GM19324 (cell line): Measurements from ENCODE around the gene ARHGAP21.
"Not testable (repeated sequence)": the region's sequence is repeated elsewhere in the genome, so short reads cannot be mapped to it uniquely, and the experiment has no call there.

Experiments used
- ATAC-seq: cut with Tn5 transposase; IDR thresholded peaks from one replicate; pipeline ENCODE4 v1.9.1; 2021; ENCODE audit warnings: mild to moderate bottlenecking, moderate library complexity; ENCODE audit not compliant: unreplicated experiment, low FRiP score

Gene ARHGAP21

DNA sequence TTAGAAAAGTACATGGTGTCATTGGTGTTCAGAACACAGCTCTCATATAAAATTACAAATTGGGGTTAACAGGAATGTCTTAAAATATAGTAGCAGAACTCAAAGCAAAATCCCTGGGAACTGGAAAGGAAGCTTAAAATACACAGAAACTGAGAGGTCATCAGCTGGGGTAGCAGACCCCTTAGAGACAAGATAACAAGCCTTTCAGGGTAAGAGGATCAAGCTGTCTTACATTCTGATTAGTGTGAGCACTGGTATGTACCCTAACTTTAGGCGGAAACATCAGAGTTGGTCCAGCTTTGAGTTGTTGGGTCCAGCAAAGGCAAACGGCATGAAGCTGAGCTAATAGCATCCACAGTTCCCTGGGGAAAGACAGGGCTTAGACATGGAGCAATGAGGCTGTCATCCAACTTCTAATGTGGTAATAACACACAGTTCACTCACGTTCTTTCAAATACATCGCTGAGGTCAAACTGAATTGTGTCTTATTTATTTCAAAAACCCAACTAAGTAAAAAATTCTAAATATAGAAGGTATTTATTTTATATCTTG is 32.6 kb downstream of the ARHGAP21 start:
- no peak for ATAC-seq

DNA sequence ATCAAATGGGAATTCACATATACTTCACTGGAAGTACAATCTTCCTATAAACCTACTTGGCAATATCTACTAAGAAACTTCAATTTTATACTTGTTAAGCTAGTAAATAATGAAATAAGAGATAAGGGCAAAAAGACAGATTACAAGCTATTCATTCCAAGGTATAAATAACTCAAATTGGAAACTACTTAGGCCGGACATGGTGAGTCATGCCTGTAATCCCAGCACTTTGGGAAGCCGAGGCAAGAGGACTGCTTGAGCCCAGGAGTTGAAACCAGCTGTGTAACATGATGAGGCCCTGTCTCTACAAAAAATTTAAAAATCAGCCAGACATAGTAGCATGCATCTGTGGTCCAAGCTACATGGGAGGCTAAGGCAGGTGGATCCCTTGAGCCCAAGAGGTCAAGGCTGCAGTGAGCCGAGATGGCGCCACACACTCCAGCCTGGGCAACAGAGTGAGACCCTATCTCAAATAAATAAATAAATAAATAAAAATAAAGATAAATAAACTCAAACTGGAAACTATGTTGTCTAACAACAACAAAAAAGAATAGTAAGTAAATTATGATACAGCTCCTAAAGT is 37.6 kb downstream of the ARHGAP21 start:
- ATAC-seq, result no peak

DNA sequence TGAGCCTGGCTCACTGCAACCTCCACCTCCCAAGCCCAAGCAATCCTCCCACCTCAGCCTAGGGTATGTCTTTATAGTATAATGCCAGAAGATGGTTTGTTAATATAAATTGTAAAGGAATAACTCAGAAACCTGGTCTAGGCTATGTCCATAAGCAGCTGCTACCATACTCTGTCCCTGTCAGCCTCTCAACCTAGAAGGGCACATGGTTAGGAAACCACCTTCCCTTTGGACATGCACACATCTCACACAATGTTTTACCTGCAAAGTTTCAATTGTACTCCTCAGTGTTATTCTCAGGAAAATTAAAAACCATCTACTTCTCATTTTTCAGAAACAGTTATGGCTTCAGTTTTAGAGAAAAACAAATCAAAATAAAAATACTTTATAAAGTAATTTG is 40.1 kb downstream of the ARHGAP21 start:
- ATAC-seq, result no peak

DNA sequence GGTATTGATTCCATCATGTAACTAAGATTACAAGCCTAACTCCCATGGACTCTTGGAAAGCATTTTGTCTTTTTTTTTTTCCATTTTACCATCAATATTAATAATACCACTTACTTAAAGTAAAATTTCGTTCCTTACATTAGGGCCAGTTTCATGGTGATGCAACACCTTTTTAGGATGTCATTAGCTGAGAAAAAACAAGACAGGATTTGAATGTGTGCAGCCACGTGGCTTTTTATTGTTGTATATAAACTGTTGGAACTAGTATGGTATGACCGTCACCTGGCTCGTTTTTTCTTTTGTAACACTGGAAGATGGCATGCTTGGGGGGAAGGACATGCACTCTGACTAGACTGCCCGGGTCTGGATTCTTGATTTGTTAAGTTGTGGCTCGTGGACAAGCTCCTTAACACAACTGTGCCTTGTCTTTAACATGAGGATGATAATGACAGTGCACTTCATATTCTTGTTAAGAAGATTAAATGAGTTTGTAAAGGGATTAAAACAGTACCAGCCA is 42.1 kb downstream of the ARHGAP21 start:
- no peak for ATAC-seq

DNA sequence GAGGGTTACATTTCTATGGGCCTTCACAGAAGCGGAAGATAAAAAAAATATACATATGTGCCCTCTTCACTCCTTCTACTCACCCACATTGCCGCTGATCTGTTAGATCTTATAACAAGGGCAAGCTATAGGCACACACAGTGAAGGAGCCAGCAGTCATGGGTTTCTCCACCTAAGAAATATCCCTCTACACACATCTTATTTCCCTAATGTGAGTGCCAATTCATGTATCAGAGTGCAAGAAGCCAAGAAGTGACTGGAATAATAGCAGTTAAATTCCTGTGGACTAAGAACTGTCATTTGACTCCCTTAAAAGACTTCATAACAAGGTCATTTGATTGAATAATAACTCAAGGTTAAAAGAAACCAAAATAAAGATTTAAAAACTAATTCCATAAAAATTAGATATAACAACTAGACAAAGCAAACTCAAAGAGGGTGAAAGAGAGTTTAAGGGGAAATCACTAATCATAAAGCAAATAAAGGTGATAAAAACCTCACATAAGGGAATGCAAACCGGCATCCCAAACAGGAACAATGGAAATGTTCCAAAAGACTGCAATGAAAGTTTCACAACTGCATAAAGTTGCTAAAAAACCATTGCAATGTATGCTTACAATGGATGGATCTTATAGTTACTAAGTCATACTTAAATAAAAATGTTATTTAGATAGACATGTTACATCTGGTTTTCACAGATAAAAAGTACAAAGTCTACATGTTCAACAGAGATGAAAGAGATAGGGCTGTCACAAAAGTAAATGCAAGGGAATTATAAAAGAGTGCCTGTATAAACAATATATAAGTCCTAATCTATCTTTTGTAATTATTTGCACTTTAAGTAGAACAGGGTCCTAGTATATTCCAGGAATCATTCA is 42.8 kb downstream of the ARHGAP21 start:
- no peak for ATAC-seq

DNA sequence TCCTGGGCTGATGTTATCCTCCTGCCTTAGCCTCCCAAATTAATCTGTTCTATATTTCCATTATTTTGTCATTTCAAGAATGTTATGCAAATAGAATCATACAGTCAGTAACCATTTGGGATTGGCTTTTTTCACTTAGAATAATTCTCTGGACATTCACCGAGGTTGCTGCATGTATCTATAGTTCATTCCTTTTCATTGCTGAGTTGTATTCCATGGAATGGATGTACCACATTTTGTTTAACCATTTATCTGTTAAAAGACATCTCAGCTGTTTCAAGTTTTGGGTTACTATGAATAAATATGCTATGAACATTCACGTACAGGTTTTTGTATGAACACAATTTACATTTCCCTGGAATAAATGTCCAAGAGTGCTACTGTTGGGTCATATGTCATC is 44.9 kb downstream of the ARHGAP21 start:
- ATAC-seq, result no peak

DNA sequence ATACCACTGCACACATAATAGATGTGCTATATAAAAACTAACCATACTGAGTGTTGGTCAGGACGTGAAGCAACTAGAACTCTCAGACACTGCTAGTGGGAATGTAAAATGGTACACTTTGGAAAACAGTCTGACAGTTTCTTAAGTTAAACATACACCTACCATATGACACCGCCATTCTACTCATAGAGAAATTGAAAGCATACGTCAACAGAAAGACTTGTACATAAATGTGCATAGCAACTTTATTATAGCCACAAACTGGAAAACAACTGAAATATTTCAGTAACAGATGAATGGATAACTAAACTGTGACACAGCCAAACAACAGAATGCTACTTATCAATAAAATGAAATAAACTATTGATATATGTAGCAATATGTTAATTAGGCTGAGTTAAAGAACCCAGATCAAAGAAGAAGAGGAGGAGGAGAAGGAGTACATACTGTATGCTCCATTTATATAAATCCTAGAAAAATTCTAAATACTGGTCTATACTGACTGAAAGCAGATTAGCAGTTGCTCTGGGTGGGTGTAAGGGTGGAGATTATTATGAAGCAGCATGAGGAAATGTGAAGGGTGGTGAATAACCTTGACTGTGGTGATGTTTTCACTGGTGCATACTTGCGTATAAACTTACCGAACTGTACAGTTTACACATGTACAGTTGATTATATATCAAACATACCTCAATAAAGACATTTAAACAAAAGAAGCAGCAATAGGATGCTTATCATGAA is 48.6 kb downstream of the ARHGAP21 start:
- no peak for ATAC-seq

DNA sequence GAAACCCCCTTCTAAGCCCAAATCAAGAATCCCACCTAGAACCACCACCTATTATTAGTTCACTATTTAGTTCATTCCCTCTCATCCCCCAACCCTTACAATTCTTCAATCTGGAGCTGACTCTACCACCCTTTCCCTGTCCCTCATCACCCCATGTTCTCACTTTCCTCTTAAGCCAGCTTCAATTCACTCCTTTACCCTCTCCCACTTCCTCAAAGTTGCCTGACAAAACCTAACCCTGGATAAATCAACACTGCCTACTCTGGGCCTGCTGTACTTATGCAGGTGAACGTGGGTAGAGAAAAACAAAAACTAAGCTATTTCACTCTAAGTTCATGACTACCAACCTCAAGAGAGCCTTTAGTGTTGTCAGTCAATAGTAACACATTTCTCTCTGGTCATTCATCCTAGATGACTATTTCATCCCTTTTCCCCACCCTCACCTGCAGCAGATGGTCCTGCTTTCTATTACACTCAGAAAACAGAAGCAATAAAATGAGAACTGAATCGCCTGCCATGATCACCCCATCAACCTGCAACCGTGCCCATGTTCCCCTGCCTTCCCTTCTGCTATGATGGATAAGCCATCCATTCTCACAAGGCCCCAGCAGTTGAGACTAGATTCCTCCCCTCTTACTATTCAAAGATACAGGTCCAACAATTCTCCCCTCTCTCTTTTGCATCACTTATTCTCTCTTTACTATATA is 52.6 kb downstream of the ARHGAP21 start:
- no peak for ATAC-seq

DNA sequence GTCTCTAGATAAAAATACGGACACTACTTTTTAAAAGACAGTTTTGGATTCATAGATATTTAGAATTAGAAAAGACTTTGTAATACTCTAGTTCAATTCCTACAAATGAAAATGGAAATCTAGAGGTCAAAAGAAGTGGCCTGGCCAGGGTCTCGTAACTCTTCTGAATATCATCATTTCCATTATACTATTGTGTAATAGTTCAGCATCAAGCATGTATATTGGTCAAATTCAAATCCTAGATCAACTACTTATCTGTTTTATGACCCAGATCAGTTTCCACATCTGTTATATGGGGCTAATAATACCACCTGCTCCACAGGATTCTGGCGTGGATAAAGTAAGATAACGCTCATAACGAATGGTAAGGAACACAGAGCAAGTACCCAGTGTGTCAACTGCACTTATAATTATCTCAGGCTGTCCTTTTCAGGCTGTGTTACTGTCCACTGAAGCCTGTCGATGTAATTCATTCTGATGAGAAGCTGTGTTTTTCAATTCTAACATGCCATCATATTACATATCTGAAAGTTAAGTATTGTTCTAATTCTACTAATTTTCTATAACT is 54.3 kb downstream of the ARHGAP21 start:
- no peak for ATAC-seq

DNA sequence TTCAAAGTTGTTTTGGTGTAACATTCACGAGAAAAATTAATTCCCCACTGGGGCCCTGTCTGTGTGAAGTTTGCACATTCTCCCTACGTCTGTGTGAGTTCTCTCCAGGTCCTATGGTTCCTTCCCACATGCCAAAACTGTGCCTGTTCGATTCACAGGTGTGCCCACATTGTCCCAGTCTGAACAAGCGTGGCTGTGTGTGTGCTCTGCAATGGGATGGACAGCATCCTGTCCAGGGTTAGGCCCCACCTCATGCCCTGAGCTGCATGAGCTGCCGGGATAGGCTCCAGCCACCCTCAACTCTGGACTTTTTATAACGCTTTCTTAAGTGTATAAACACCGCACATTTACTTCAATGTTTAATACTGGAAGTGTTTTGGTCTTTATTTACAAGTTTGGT is 55.4 kb downstream of the ARHGAP21 start:
- ATAC-seq, result no peak

DNA sequence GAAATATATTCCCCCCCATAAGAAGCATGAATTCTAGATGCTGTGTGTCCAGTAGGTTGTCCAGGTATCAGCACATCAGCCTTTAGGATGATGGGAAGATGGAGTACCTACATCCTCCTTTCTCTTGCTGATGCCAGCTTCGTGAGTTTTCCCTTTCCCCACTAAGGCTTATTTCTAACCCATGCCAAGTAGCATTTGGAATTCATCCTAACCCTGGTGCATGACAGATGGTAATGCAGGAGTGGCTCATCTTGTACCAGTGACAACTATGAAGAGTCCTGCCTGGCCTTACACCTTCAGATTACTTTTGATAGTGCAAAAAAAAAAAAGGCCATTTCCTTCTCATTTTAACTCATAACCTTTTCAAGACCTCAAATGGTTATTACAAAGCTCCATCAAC is 58.7 kb downstream of the ARHGAP21 start:
- no peak for ATAC-seq

DNA sequence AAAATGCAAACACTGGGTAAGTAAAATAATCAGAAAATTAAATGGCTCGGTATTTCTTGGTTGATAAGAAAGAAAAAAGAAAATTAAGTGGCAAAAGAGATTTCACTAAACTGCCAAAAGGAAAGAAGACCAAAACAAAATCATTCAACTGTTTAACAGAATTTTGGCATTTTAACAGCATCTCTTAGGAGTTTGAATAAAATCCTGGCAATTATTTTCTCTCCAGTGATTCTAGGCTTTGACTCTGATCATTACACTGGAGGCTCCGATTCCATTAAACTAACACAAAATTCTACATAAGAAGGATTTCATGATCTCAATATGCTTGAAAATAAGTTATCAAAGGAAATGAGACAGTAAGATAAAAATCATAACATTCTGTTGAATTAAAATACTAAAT is 62.3 kb downstream of the ARHGAP21 start:
- no peak for ATAC-seq

DNA sequence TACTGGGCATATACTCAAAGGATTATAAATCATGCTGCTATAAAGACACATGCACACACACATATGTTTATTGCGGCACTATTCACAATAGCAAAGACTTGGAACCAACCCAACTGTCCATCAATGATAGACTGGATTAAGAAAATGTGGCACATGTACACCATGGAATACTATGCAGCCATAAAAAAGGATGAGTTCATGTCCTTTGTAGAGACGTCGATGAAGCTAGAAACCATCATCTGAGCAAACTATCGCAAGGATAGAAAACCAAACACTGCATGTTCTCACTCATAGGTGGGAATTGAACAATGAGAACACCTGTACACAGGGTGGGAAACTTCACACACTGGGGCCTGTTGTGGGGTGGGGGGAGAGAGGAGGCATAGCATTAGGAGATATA is 65.4 kb downstream of the ARHGAP21 start:
- not testable (repeated sequence) for ATAC-seq

DNA sequence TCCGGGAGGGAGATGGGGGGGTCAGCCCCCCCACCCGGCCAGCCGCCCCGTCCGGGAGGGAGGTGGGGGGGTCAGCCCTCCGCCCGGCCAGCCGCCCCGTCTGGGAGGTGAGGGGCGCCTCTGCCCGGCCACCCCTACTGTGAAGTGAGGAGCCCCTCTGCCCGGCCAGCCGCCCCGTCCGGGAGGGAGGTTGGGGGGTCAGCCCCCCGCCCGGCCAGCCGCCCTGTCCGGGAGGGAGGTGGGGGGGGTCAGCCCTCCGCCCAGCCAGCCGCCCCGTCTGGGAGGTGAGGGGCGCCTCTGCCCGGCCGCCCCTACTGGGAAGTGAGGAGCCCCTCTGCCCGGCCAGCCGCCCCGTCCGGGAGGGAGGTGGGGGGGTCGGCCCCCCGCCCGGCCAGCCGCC is 67.4 kb downstream of the ARHGAP21 start:
- not testable (repeated sequence) for ATAC-seq

DNA sequence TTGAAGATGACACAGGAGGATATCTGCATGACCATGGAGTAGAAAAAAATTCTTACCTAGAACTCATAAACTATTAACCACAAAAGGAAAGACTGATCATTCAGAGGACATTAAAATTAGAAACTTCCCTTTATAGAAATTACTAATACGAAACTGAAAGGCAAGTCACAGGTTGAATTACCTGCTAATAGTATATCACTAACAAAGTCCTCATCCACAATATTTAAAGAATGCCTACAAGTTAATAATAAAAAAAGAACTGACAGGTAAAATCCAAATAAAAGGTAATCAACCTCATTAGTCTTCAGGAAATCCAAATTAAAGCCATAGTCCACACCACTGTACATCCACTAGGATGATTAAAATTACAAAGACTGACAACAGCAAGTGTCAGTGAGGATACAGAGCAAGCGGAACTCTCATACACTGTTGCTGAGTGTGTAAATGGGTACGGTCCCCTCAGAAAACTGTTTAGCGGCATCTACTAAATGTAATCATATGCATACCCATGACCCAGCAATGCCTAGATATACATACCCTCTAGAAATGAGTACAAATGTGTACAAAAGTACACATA is 71.2 kb downstream of the ARHGAP21 start:
- peak; percentile 91 for ATAC-seq

DNA sequence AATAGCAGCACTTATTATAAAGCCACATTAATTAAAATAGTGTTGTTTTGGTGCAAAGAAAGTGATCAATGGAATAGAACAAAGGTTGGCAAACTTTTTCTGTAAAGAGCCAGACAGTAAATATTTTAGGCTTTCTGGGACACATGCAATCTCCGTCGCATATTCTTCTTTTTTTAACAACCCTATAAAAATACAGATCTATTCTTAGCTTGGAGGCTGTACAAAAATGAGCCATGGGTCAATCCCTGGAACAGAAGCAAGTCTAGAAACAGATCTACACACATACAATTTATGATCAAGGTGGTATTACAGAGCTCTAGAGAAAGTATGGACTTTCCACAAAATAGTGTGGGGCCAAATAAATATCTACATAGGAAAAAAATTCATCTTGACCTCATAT is 71.8 kb downstream of the ARHGAP21 start:
- ATAC-seq, result no peak

DNA sequence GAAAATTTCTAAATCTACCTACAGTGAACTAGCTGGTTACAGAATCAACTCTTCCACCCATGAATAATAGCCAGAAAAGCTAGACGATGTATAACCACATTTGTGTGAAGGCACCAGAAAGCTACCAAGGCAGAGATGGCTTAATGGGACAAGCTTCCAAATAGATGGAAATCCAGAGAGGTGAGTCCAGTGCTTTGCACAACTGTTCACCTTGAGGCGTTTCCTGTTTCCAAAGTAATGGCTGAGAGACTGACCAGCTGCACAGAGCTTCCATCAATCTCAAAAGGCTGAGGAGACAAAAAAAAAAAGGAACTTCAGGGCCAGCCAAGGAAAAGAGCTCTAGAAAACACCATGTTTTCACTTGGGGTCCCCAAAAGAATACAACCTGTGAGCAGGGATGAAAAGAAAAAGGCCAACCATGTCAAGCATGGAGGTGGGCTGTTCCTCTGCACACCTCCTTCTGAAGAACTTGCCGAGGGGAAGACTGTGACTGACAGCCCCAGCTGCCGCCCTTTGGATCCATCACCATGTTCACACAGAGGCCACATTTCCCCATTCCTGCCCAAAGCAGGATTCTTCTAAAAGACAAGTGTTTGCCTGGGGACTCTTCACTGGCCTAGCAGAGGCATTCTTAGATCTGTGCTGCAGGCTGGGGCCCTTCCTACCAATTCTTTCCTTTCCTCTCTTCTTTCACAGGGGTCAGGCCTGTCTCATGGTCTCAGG is 72.9 kb downstream of the ARHGAP21 start:
- no peak for ATAC-seq

DNA sequence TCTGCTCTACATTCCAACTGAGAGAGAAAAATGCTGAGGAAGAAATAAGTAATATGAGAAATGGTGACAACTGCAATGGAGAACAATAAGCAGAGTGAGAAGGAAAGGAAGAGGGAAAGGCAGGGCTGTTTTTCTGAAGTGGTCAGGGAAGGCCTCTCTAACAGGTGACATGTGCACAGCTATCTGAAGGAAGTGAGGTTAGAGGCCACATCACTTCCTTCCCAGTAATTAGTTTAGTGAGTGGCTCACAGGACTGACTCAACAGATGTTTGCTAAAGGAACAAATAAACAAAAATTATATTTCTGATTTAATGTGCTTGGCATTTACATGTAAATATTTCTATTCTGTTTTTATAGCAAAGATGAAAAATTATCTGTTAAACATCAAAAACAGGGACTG is 77.9 kb downstream of the ARHGAP21 start:
- no peak for ATAC-seq

DNA sequence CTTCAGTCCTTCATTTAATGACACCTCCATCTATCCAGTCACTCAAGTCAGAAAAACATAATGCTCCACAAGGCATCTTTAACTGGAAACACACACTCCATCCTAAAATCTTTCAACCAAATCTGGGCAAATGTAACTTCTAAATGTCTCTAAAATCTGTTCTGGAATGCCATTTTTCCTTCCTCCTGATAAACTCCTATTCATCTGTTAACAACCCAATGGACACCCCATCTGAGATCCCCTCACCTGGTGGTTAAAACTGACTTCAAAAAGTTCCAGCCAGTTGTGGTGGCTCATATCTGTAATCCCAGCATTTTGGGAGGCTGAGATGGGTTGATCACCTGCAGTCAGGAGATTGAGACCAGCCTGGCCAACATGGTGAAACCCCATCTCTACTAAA is 78.7 kb downstream of the ARHGAP21 start:
- ATAC-seq, result no peak
